ENCODE data around the gene SPRYD3.

SPRYD3 gene

DNA sequence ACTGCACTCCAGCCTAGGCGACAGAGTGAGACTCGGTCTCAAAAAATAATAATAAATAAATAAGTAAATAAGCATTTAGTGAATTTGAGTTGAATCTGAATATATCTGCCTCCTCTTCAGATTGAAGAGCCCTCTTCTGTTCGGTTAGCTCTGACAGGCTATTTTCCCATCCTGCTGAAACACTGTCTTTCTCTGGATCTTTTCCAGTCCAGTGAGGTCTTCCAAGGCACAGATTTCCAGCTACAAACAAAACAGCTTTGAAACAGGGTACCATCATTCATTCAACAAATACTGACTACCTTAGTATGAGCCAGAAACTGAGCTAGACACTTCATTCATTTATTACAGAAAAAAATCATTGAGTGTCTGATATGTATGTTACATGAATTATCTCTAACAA lies 7.2 kb upstream of the SPRYD3 start:
- no peaks in the 10 kb centered on the region for H3K36me3 ChIP-seq (ENCODE audit: control insufficient read depth, insufficient read depth, low read length)
- H3K9ac ChIP-seq (ENCODE audit: low read length), result no peak overlapping the region
- H3K27ac ChIP-seq (ENCODE audit: low read depth, low read length), result no peak overlapping the region
- H3K27me3 ChIP-seq (ENCODE audit: control insufficient read depth, insufficient read depth, low read length), result no peaks in the 10 kb centered on the region
- no peaks in the 10 kb centered on the region for H3K4me1 ChIP-seq (ENCODE audit: control insufficient read depth, insufficient read depth, low read length)
- no peak overlapping the region for H3K4me3 ChIP-seq (ENCODE audit: low read length)

DNA sequence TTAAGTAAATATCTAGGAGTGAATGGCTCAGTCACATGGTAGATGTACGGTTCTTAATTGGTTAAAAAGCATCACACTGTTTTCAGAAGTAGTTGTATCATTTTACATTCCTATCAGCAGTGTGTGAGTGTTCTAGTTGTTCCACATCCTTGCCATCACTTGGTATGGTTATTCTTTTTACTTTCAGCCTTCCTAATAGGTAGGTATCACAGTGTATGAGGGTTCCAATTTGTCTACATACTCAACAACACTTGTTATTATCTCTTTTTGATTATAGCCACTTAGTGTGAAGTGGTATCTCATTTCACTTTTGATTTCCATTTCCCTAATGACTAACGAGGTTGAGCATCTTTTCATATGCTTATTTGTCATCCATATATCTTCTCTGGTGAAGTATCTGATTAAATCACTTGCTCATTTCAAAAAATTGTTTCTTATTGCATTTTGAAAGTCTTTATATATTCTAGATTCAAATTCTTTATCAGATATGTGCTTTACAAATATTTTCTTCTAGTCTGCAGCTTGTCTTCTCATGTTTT lies 3.5 kb upstream of the SPRYD3 start:
- Histone ChIP-seq H3K27me3 (ENCODE audit: control insufficient read depth, insufficient read depth, low read length) (no peaks in the 10 kb centered on the region), H3K4me3 (ENCODE audit: low read length) (no peak overlapping the region), H3K27ac (ENCODE audit: low read depth, low read length) (no peak overlapping the region), H3K36me3 (ENCODE audit: control insufficient read depth, insufficient read depth, low read length) (no peaks in the 10 kb centered on the region), H3K4me1 (ENCODE audit: control insufficient read depth, insufficient read depth, low read length) (peaks cover 8% of the 10 kb centered on the region), H3K9ac (ENCODE audit: low read length) (no peak overlapping the region)

DNA sequence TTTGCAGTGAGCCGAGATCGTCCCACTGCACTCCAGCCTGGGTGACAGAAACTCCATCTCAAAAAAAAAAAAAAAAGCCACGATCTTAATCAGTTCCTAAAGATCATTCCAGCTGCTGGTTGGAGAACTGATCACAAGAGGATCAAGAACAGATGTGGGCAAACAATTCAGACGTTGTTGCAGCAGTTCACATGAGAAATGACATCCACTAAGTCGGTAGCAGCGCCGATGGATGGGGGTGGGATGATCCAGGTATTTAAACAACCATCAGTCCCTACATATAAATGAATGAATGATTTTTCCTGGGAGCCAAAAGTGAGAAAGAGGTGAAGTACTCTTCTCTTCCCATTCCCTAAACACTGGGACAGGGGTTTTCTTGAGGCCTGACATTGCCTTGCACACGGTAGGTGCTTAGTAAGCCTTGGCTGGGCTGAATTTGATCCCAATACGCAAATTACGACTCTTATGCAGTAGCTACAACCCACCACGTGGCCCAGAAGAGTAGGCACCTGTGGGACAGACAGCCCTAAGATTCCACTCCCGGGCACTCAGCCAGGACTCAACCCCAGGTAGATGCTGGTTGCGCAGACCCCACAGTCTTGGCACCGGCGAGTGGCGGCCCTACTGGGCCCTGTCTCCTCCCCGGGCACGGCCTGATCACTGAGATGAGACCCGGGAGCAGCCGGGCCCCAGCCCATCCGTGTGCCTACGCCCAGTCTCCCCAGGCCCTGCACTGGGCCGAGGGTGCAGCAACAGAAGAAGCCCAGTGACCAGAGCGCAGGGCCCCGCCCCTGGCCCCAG lies 565 bp downstream of the SPRYD3 start:
- H3K9ac ChIP-seq (ENCODE audit: low read length), result peak overlapping the region; percentile 67

DNA sequence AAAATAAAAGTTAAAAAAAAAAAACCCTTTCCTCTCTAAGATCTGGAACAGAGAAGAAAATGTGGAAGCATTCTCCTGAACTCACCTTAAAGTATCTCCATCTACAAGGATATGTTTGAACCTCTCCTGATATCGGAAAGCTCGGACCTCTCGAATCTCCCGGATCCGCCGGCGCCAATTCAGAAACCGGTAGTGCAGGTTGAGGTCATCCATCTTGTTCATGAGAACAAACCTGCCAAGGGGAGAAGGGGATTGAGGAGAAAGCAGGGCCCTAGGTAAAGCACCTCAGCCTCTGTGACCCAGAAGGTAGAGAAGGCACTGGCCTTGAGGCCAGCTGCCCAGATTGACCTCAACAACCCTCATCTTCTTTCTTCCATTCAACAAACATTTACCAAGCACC lies 2.2 kb downstream of the SPRYD3 start:
- Histone ChIP-seq H3K4me1 (ENCODE audit: control insufficient read depth, insufficient read depth, low read length) (peaks cover 17% of the 10 kb centered on the region), H3K36me3 (ENCODE audit: control insufficient read depth, insufficient read depth, low read length) (peaks cover 15% of the 10 kb centered on the region), H3K9ac (ENCODE audit: low read length) (no peak overlapping the region), H3K4me3 (ENCODE audit: low read length) (no peak overlapping the region), H3K27ac (ENCODE audit: low read depth, low read length) (no peak overlapping the region), H3K27me3 (ENCODE audit: control insufficient read depth, insufficient read depth, low read length) (no peaks in the 10 kb centered on the region)

More for the DNA sequence above, 565 bp downstream of the SPRYD3 start:
- peak overlapping the region; percentile 91 for H3K4me3 ChIP-seq (ENCODE audit: low read length)
- peaks cover 11% of the 10 kb centered on the region for H3K4me1 ChIP-seq (ENCODE audit: control insufficient read depth, insufficient read depth, low read length)
- peak overlapping the region; percentile 86 for H3K27ac ChIP-seq (ENCODE audit: low read depth, low read length)
- H3K36me3 ChIP-seq (ENCODE audit: control insufficient read depth, insufficient read depth, low read length), result peaks cover 15% of the 10 kb centered on the region
- no peaks in the 10 kb centered on the region for H3K27me3 ChIP-seq (ENCODE audit: control insufficient read depth, insufficient read depth, low read length)

DNA sequence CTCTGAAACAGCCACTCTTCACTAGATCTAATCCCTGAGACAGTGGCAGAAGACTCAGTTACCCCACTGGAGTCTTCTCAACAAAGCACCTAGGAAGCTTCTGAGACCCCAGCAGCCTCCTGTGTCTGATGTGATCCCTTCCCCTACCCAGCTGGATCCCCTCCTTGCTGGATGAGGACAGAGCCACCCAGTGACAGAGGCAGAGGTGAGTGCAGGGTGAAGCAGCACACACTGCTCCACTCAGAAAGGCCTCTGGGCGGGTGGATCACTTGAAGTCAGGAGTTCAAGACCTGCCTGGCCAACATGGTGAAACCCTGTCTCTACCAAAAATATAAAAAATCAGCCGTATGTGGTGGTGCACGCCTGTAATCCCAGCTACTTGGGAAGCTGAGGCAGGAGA lies 2.7 kb downstream of the SPRYD3 start:
- Histone ChIP-seq H3K27me3 (ENCODE audit: control insufficient read depth, insufficient read depth, low read length) (no peaks in the 10 kb centered on the region), H3K4me3 (ENCODE audit: low read length) (no peak overlapping the region), H3K9ac (ENCODE audit: low read length) (no peak overlapping the region), H3K4me1 (ENCODE audit: control insufficient read depth, insufficient read depth, low read length) (peaks cover 22% of the 10 kb centered on the region), H3K27ac (ENCODE audit: low read depth, low read length) (no peak overlapping the region), H3K36me3 (ENCODE audit: control insufficient read depth, insufficient read depth, low read length) (peaks cover 15% of the 10 kb centered on the region)

DNA sequence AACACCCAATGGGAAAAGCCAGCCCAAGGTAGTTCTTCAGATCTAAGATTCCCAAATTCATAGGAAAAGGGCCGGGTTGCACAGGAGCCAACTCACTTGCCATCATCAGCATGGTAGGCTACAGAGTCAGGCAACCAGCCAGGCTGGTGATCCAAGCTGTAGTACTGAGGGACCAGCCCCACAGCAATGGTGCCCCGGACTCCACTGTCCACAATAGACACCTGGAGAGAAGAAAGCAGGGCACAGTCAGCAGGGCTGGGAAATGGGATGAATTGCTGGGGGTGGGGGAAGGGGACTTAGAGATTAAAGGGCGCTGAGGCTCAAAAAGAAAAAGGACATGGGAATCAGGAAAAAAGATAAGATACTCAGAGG lies 4.2 kb downstream of the SPRYD3 start:
- Histone ChIP-seq H3K27ac (ENCODE audit: low read depth, low read length) (no peak overlapping the region), H3K4me1 (ENCODE audit: control insufficient read depth, insufficient read depth, low read length) (peaks cover 26% of the 10 kb centered on the region), H3K27me3 (ENCODE audit: control insufficient read depth, insufficient read depth, low read length) (no peaks in the 10 kb centered on the region), H3K4me3 (ENCODE audit: low read length) (no peak overlapping the region), H3K9ac (ENCODE audit: low read length) (no peak overlapping the region), H3K36me3 (ENCODE audit: control insufficient read depth, insufficient read depth, low read length) (peaks cover 24% of the 10 kb centered on the region)

DNA sequence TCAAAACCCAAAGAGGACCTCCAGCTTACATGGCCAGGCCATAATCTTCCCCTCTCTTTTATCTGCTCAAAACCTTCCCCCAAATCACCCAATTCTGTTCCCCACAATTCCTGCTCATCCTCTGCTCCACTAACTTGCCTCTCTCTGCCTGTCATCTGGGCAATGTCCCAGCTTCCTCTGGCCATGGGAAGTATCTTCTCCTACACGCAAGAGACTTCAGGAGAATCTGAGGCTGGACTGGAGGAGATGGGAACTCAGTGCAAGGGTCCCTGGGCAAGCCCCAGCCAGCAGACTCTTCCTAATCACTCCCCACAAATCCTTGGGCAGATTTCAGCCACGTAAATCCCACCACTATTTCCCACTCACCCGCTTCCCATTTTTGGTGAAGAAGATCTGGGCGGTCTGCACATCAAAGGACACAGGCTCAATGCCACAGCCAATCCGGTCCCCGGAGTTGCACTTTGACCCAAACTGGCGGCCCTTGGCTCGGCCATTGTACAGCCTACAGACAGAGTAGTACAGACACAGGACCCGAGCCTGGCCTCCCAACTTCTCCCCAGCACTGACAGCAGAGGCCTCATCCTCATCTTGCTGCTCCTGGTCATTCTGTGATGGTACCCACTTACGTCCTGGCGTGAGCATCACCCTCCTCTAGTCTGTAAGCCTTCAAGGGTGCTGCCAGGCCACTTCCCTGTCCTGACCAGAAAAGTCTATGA lies 4.7 kb downstream of the SPRYD3 start:
- no peak overlapping the region for H3K27ac ChIP-seq (ENCODE audit: low read depth, low read length)
- H3K27me3 ChIP-seq (ENCODE audit: control insufficient read depth, insufficient read depth, low read length), result no peaks in the 10 kb centered on the region
- H3K36me3 ChIP-seq (ENCODE audit: control insufficient read depth, insufficient read depth, low read length), result peaks cover 24% of the 10 kb centered on the region
- H3K4me3 ChIP-seq (ENCODE audit: low read length), result no peak overlapping the region
- H3K4me1 ChIP-seq (ENCODE audit: control insufficient read depth, insufficient read depth, low read length), result peaks cover 24% of the 10 kb centered on the region
- H3K9ac ChIP-seq (ENCODE audit: low read length), result no peak overlapping the region

DNA sequence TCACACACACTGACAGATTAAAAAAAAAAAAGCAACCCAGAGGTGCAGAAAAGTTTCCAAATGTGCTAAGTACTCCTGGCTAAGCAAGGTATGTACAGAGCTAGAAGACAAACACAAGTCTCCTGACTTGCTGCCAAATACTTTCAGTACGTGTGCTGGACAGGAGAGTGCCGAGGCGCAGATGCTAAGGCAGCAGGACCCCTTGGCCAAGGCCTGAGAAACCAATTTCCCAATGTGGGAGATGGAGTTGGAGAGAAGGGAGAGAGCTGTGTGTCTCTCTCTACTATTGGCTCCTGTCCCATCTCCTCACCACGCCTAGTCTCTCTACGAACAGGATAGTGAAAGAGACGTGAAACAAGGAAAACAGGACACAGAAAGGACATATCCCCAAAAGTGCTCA lies 5.3 kb downstream of the SPRYD3 start:
- Histone ChIP-seq H3K27me3 (ENCODE audit: control insufficient read depth, insufficient read depth, low read length) (no peaks in the 10 kb centered on the region), H3K4me1 (ENCODE audit: control insufficient read depth, insufficient read depth, low read length) (peaks cover 24% of the 10 kb centered on the region), H3K9ac (ENCODE audit: low read length) (no peak overlapping the region), H3K27ac (ENCODE audit: low read depth, low read length) (no peak overlapping the region), H3K4me3 (ENCODE audit: low read length) (no peak overlapping the region), H3K36me3 (ENCODE audit: control insufficient read depth, insufficient read depth, low read length) (peaks cover 24% of the 10 kb centered on the region)

DNA sequence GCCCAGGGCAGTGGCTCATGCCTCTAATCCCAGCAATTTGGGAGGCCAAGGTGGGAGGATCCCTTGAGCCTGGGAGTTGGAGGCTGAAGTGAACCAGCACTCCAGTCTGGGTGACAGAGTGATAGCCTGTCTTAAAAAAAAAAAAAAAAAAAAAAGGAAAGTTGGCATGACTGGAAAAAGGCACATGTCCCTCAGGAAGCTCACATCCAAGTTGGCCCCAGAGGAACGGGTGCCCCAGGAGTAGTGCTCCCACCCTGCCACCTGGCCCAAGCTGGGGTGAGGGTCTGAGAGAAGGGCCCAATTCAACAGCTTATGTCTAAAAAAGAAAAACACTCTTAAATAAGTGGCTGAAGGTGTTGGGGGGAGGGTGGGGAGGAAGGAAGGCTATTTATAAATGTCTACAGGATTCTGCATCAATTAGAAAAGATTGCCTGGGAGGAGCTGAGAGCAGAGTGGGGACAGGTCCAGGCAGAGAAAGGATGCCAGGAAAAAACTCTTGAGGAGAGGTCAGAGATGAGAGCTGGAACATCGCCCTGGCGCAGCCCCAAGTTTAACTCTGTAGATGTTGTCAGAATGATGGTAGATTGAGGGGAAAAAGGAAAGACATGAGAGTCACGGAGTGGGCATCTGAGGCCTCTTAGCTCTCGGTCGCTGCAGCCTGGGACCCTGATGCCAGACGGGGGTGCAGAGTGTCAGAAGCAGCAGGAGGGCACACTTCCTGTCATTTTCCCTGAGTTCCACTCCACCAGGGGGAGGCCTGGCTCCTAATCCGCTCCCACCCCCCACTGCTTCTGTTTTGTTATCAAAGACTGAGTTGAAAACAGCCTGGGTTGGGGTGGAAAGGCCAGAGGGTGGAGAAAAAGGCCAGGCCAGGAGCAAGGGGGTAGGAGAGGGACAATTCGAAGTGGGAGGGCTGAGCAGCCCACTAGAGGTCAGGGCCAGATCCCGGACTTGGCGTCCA lies 7.3 kb downstream of the SPRYD3 start:
- peaks cover 18% of the 10 kb centered on the region for H3K4me1 ChIP-seq (ENCODE audit: control insufficient read depth, insufficient read depth, low read length)
- H3K27ac ChIP-seq (ENCODE audit: low read depth, low read length), result peak overlapping the region; percentile 26
- H3K4me3 ChIP-seq (ENCODE audit: low read length), result no peak overlapping the region
- H3K36me3 ChIP-seq (ENCODE audit: control insufficient read depth, insufficient read depth, low read length), result peaks cover 27% of the 10 kb centered on the region
- no peak overlapping the region for H3K9ac ChIP-seq (ENCODE audit: low read length)
- no peaks in the 10 kb centered on the region for H3K27me3 ChIP-seq (ENCODE audit: control insufficient read depth, insufficient read depth, low read length)

DNA sequence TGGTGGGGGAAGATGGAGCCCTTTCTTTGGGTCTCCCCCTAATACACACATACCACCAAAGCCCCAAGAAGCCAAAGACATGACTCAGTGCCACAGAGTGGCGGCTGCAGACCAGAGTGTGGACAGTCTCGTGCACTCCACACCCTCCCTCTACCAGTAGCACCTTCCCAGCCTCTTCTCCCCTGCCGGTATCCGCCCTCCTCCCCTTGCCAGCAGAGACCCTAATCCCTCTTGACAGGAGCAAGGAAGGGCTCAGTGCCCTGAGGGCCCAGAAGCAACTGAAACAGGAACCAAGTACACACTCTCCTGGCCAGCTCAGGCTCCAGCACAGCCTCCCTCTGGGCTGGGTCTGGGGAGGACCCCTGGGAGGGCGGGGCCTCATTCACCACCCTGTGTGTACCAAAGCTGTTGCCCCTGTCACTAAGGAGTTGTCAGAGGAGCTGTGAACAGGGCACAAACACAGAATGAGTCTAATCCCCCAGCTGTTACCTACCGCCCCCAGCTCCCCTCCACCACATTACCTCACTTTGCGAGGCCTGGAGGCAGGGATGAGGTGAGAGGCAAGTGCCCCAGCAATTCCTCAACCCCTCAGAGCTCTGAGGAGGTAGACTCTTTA lies 8.2 kb downstream of the SPRYD3 start:
- H3K9ac ChIP-seq (ENCODE audit: low read length), result no peak overlapping the region
- peaks cover 24% of the 10 kb centered on the region for H3K36me3 ChIP-seq (ENCODE audit: control insufficient read depth, insufficient read depth, low read length)
- H3K27me3 ChIP-seq (ENCODE audit: control insufficient read depth, insufficient read depth, low read length), result no peaks in the 10 kb centered on the region
- H3K27ac ChIP-seq (ENCODE audit: low read depth, low read length), result peak overlapping the region; percentile 10
- H3K4me3 ChIP-seq (ENCODE audit: low read length), result no peak overlapping the region
- H3K4me1 ChIP-seq (ENCODE audit: control insufficient read depth, insufficient read depth, low read length), result peaks cover 18% of the 10 kb centered on the region

DNA sequence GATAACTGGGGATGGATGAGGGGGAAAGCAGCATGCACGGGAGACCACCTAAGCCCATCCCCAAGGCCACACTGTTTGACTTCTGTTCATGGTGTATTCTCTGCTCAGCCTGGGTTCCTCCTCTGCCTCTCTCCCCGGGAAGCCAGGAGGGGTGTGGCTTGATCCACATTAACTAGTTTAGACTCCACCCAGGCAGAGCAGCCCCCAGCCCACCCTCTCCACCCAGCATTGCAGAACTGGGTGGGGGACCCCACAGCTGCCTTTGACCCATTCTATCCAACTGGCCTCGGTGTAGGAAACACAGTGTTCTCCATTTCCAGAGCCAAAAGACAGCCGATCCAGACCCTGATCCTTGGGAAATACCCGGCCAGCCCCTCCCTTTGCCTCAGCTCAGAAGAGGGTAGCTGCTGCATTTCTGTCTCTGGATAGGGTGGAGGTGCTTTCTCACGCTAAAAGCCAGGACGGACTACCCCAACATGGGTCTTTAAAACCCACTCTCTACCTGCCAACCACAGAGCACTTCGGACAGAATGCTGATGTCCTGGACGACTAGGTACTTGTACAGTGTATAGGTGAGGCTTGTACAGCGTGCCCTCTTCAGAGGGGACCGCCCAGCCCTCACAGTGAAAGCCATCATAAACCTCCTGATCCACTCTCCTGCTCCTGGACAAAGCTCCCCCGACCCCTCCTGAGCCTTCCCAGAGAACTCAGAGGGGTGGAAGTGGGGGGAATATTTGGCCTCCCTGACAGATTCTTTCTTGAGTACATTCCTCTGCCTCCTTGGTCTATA lies 9.4 kb downstream of the SPRYD3 start:
- peaks cover 18% of the 10 kb centered on the region for H3K4me1 ChIP-seq (ENCODE audit: control insufficient read depth, insufficient read depth, low read length)
- peaks cover 23% of the 10 kb centered on the region for H3K36me3 ChIP-seq (ENCODE audit: control insufficient read depth, insufficient read depth, low read length)

More for the DNA sequence above, 9.4 kb downstream of the SPRYD3 start:
- no peak overlapping the region for H3K4me3 ChIP-seq (ENCODE audit: low read length)
- H3K9ac ChIP-seq (ENCODE audit: low read length), result no peak overlapping the region
- no peak overlapping the region for H3K27ac ChIP-seq (ENCODE audit: low read depth, low read length)
- no peaks in the 10 kb centered on the region for H3K27me3 ChIP-seq (ENCODE audit: control insufficient read depth, insufficient read depth, low read length)

Data from rectal smooth muscle tissue (tissue), 1 donor.